Left cardiac atrium (tissue), 4 donors: ENCODE data around the gene IGSF9. TPM values are rescaled to one million over a fixed set of nuclear protein-coding genes. Genes with fewer than 3 reads are reported as not detected.

Experiments
- ATAC-seq, 2 donors: fragments of 200-7000 bp; cut with Tn5 transposase; one replicate each; pipeline ENCODE4 v1.9.1; 2020; ENCODE audit warnings: mild to moderate bottlenecking in 2 of 2, moderate library complexity in 2 of 2
- DNase-seq: peaks from one replicate; pipeline ENCODE4 v3.0.0-alpha.2; 2020
- intact Hi-C, 2 donors: fragments of 100-400 bp; cut with DNase I; formaldehyde crosslinking; loops; one replicate each; pipeline versions ENCODE4 v1.14.1 to v1.15.1; 2022 to 2023
- long read RNA-seq: library from polyadenylated mRNA; unstranded; transcript quantifications from one replicate; pipeline ENCODE4 v2.0.0, GENCODE V29; 2021
- total RNA-seq, 2 donors: library from RNA; stranded (reverse); fragmentation: NEBNext Ultra II Directional; extraction: Animal tissue kit (Norgen Biotek cat#: 25700); gene quantifications; one replicate each; pipeline ENCODE4 v1.2.1, GENCODE V29; 2021
- donor health status: DM: no; HTN: yes; CAD: no.
- donor health status: DM: no; HTN: yes; CAD: no; lungs with severe emphysema.
- donor health status: DM: yes; HTN: yes; CAD: no.
- donor health status: Dilated cardiomyopathy.

IGSF9 gene
- 1 to 10 TPM; 1.4 to 3.3 TPM for total RNA-seq
- long read RNA-seq, partial matches to known transcripts = 1 of 2 reads
- long read RNA-seq, other reads (novel, unspliced or antisense) = 1 of 2 reads

DNA sequence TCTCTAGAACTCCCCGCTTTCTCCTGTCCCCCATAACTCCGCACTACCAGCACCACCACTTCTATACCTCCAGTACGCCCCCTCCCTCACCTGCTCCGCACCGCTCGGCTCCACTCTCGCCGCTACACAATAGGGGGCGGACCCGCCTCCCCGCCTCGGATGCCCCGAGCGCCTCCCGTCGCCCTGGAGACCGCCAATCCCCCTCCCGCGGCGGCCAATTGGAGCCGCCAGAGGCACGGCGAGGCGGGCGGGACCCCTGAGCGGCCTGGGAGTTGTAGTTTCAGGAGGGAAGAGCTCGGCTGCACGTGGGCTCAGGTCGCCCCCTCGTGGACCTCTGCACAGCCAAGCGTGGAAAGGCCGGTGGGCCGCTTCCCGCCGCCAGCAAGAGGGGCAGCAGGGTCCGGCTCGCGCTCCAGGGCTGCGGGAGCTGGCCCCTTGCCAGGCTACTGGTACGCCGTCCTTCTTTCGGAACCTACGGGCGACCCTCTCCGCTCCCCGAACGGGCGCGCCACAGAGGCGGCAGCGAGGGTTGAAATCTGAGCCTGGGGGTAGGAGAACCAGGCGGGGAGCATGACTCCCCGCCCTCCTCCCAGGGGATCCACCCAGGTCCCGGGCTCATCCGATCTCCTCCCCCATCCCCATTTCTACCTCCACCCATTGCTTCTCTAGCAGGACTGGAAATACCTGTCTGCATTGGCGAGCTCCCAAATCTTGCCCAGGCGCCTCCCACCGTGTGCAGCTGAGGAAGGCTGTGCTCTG, at the start of gene IGSF9:
IGSF9 (minus strand) TSS at position 131 of the 759 bp plus-strand sequence. CDS start 2,159 bp downstream, outside the sequence.
- peak; percentile 91 to 94 for ATAC-seq
- intact Hi-C loops = no loop called here
- peak; percentile 91 for DNase-seq

DNA sequence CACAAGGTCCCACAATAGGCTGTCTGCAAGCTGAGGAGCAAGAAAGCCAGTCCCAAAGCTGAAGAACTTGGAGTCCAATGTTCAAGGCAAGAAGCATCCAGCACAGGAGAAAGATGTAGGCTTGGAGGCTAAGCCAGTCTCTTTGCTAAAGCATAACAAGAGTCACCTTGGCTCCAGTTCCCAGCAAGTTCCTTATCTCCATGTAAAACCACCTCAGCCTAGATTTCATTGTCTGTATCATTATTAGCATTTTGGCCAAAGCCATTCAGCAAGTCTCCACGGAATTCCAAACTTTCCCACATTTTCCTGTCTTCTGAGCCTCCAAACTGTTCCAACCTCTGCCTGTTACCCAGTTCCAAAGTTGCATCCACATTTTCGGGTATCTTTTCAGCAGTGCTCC, 49.5 kb upstream of the IGSF9 start:
- intact Hi-C loops = no loop called here
- DNase-seq (no peak), ATAC-seq (no peak)

- no peak for DNase-seq
- ATAC-seq = no peak
- intact Hi-C loops = no loop called here
Observed at GRCh38 chr1:159993911-159994310, 48.5 kb upstream of the IGSF9 start.

DNA sequence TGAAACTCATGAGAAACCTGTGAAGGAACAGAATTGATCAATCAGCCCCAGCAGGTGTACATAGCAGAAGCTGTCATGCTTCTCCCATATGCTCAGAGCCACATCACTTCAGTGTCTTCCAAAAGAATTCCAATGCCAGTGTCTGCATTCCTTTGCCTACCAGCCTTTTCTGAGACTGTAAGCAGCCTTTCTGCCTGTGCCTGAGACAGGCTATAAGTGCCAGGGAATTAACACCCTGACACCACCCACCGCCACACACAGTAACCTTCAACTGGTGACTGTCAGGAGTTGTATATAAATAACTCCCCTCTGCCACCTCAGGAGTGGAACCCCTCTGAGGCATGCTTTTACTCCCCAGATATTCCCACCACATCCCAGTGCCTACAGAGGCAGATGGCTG, 46.7 kb upstream of the IGSF9 start:
- intact Hi-C loops = no loop called here
- ATAC-seq = peak; percentile 66 to 88
- DNase-seq = peak; percentile 36

DNA sequence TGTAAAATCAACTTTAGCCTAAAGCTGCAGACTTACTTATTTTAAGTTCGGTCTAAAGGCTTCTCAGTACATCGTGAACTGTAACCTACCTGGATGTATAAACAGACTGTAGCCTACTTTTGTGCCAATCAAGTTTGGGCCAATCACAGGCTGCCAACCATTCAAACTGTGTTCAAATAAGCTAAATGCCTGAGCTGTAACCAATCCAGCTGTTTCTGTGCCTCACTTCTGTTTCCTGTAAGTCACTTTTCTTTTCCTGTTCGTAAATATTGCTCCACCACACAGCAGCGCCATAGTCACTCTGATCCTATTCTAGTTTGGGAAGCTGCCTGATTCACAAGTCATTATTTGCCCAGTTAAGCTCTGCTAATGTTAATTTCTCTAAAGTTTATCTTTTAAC, 46.1 kb upstream of the IGSF9 start:
- intact Hi-C loops = no loop called here
- DNase-seq (no peak), ATAC-seq (no peak)

DNA sequence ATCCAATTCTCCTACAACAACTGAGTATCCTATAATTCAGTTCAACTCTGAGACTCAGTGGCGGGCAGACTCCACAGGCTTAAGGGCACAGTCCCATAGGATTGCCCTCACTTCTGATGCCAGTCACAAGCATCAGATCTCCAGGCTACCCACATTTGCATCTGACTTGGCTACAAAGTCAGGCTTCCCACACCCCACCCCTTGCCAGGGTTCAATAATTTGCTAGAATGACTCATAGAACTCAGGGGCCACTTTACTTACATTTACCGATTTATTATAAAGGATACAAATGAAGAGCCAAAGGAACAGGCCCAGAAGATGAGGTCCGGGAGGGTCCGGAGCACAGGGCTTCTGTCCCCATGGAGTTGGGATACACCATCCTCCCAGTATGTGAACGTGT, 44.6 kb upstream of the IGSF9 start:
- no peak for DNase-seq
- no peak for ATAC-seq
- intact Hi-C loops = no loop called here

GRCh38 chr1:159989581-159989980, 44.2 kb upstream of the IGSF9 start:
- intact Hi-C loops = no loop called here
- no peak for DNase-seq
- no peak for ATAC-seq

GRCh38 chr1:159988006-159988405, 42.6 kb upstream of the IGSF9 start:
- ATAC-seq = no peak
- DNase-seq = no peak
- intact Hi-C loops = no loop called here

DNA sequence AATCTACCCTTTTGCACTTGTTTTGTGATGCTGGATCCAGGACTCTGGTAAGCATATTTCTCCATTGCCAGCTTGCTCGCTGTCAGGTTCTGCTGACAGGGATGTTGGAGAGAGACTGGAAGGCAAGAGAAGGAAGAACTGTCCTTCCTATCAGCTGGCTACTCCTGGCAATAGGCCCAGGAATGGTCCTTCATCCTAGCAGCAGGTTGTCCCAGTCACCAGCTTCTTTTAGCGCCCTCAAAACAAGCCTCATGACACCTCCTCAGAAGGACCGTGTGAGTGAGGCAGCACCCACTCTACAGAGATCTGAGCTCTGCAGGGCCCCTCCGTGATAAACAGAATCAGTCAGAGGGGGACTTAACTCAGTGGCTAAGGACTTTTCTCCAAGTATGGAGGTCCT, 41.8 kb upstream of the IGSF9 start:
- peak; percentile 76 to 86 for ATAC-seq
- peak; percentile 39 for DNase-seq
- intact Hi-C loops = no loop called here

DNA sequence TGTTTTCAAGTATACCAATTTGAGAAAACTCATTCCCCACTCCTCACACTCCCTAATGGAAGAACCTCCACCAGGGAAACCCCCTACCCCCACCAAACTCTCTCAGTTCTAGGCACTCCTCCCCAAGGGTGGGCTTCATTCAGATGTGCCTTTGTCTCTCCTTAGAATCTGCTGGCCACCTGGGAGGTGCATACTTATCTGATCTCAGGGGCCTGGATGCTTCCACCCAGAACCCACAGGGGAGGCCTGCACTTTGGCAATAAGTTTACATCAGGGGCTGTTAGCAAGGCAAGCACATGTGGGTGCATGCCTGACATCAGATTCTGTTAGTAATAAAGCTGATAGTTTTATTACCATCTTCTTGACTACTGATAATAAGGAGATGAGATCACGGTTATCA, 41.1 kb upstream of the IGSF9 start:
- ATAC-seq (no peak), DNase-seq (no peak)
- intact Hi-C loops = no loop called here

DNA sequence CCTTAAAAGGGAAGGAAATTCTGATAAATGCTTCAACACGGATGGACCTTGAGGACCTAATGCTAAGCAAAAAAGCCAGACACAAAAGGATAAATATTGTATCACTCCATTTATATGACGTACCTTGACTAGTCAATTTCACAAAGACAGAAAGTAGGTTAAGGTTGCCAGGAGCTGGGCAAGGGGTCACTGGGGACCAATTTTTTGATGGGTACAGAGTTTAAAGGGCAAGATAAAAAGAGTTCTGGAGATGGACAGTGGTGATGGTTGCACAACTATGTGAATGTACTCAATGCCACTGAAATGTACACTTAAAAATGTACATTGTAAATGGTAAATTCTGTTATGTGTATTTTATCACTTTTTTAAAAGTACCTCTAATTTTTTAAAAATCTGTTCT, 40.7 kb upstream of the IGSF9 start:
- DNase-seq = no peak
- intact Hi-C loops = no loop called here
- ATAC-seq = no peak

GRCh38 chr1:159985473-159985872, 40.1 kb upstream of the IGSF9 start:
- no peak for ATAC-seq
- no peak for DNase-seq
- intact Hi-C loops = no loop called here

DNA sequence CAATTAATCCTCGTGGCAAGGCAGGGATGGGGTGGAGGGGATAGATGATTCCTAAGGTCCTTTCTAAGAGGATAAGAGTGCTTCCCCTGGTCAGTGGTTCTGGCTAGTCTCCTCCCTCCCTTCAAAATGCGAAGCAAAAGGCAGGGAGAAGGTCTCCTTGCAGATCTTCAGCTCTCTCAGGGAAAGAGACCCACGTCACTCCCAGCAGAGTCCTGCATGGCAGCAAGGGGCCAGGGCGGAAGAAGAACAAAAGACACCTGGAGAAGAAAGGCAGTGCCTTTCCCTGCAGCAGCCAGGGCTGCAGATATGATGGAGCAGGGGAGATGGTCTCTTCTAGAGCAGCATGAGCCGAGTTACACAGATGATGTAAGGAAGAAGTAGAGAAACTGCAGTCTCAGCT, 38.3 kb upstream of the IGSF9 start:
- intact Hi-C loops = no loop called here
- DNase-seq (no peak), ATAC-seq (no peak)

GRCh38 chr1:159982280-159982679, 36.9 kb upstream of the IGSF9 start:
- intact Hi-C loops = no loop called here

GRCh38 chr1:159981351-159982055, 36.1 kb upstream of the IGSF9 start:
- intact Hi-C loops = no loop called here
- DNase-seq (no peak), ATAC-seq (no peak)

More at GRCh38 chr1:159982280-159982679, 36.9 kb upstream of the IGSF9 start:
- ATAC-seq = no peak
- DNase-seq = no peak

GRCh38 chr1:159980786-159981185, 35.4 kb upstream of the IGSF9 start:
- no peak for ATAC-seq
- intact Hi-C loops = no loop called here

DNA sequence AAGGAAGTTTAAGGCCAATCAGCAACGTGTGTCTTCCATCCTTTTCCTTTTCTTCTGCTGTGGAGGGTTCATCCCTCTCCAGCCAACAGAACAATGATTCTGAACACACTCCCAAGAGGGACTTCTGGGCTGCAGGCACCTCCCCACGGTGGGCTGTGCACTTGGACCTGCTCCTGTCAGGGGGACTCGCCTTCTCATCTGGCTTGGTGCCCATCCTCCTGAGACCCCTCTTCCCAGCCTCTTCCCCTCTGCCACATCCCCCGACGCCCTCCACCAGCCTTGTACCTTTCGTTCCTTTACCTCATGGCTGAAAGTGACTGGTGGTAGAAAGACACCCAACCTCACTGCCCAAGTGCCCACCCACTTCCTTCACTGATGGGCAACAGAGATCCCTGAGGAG, 34.7 kb upstream of the IGSF9 start:
- DNase-seq = no peak
- intact Hi-C loops = no loop called here
- ATAC-seq = no peak

More at GRCh38 chr1:159980786-159981185, 35.4 kb upstream of the IGSF9 start:
- DNase-seq = no peak

GRCh38 chr1:159979257-159979656, 33.8 kb upstream of the IGSF9 start:
- intact Hi-C loops = no loop called here
- DNase-seq = no peak
- no peak for ATAC-seq

DNA sequence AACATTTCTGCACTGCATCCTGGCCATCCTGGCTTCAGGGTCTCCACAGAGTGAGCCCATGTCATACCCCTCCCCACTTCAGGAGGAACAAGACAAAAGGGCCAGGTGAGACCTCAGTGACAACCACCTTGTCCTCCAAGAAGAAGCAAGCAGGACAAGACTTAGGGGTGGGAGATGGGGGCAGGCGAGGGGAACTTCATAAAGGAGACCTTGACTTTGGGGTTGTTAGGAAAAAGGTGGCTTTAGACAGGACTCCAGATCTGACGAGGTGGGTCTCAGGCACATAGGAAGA, 32.6 kb upstream of the IGSF9 start:
- DNase-seq = no peak
- no peak for ATAC-seq
- intact Hi-C loops = no loop called here

- DNase-seq (no peak), ATAC-seq (no peak)
- intact Hi-C loops = no loop called here
Observed at GRCh38 chr1:159977364-159978106, 32.1 kb upstream of the IGSF9 start.
